Measurements from ENCODE around the gene TRAF3IP1. TPM values are rescaled to one million over a fixed set of nuclear protein-coding genes. Genes with fewer than 3 reads are reported as not detected.

TRAF3IP1 gene
- total and polyA plus RNA-seq, 2 of the 13 experiments (the other 11 are each of a cell fraction or from before 2014, with no cell fraction given), result 4.1 to 12.9 TPM

- TF ChIP-seq ZNF713 (CRISPR knock-in tag; IDR thresholded peaks at IDR 0.05), result no peak
Observed at GRCh38 chr2:238415893-238416292, 95.6 kb downstream of the TRAF3IP1 start (continued).

- H3K4me2 ChIP-seq (ENCODE audit: low read depth, low read length), result no peak overlapping the region
- in situ Hi-C loops (cut with HindIII; ENCODE audit: extremely low pct_ligation_motif_present, low pct_unique_long_range_greater_than_20kb), result no loop called here
Observed at GRCh38 chr2:238418196-238418998, 98.1 kb downstream of the TRAF3IP1 start.

More at GRCh38 chr2:238418196-238418998, 98.1 kb downstream of the TRAF3IP1 start:
- Histone ChIP-seq H3K27me3 (ENCODE audit: control insufficient read depth in 1 of 2, insufficient read depth in 2 of 2, low read length in 2 of 2) (no peaks in the 10 kb centered on the region), H3K79me2 (ENCODE audit: insufficient read depth, low read length) (no peaks in the 10 kb centered on the region), H3K27ac (ENCODE audit: extremely low read length, insufficient read depth, low read length) (no peak overlapping the region), H3K36me3 (replicated peaks in 1 of 2; ENCODE audit: control insufficient read depth in 1 of 2, insufficient read depth in 2 of 2, low read length in 2 of 2) (no peaks in the 10 kb centered on the region), H3K4me1 (ENCODE audit: insufficient read depth, low read length) (peaks cover 6% of the 10 kb centered on the region), H2AFZ (ENCODE audit: low read length) (no peak overlapping the region), H3K4me3 (replicated peaks in 1 of 3; ENCODE audit: insufficient read depth in 1 of 3, low read depth in 2 of 3, low read length in 3 of 3) (no peak overlapping the region), H4K20me1 (ENCODE audit: insufficient read depth, low read length) (no peaks in the 10 kb centered on the region), H3K9ac (ENCODE audit: insufficient read depth, low read depth, low read length) (no peak overlapping the region), H3K9me3 (ENCODE audit: low read length) (no peaks in the 10 kb centered on the region)
- CTCF ChIA-PET (ENCODE audit: low intra/inter-chr PET ratio, low total read pairs), result no interaction called here
- TF ChIP-seq XRCC5 (optimal IDR thresholded peaks at IDR 0.05; ENCODE audit: low read length), result no peak
- TF ChIP-seq PAXIP1 (CRISPR knock-in tag; conservative IDR thresholded peaks at IDR 0.05), result no peak
- peak; percentile 22 to 28; a peak in 1 of 4 replicates for TF ChIP-seq MAFK (conservative IDR thresholded peaks at IDR 0.05 in 1 of 2, IDR thresholded peaks at IDR 0.05 in 1 of 2; ENCODE audit: low read length in 2 of 2)
- TF ChIP-seq ZNF530 (CRISPR knock-in tag; IDR thresholded peaks at IDR 0.05; ENCODE audit: low read depth), result no peak
- TF ChIP-seq HINFP (CRISPR knock-in tag; IDR thresholded peaks at IDR 0.05; ENCODE audit: low read depth), result no peak
- BruUV-seq (replicated peaks), result no TSS peak
- 86% methylated on average over 6 of the region's 6 CpGs for WGBS (ENCODE audit: low lambda C conversion rate)
- POLR2A ChIA-PET, result no interaction called here
- FAIRE-seq, result no peak
- intact Hi-C loops (cut with micrococcal nuclease; ENCODE audit: unreplicated experiment), result no loop called here
- no peak for ATAC-seq
- DNase-seq (ENCODE audit: low spot score), result no peak
